ENCODE measurements around the gene TMEM106B. TPM values are rescaled to one million over a fixed set of nuclear protein-coding genes. Genes with fewer than 3 reads are reported as not detected.

The TMEM106B gene
- total and polyA plus RNA-seq, 10 of the 15 experiments (the other 5 are each of a cell fraction or from before 2014, with no cell fraction given) = 3.7 to 21.2 (median 12.3) TPM

DNA sequence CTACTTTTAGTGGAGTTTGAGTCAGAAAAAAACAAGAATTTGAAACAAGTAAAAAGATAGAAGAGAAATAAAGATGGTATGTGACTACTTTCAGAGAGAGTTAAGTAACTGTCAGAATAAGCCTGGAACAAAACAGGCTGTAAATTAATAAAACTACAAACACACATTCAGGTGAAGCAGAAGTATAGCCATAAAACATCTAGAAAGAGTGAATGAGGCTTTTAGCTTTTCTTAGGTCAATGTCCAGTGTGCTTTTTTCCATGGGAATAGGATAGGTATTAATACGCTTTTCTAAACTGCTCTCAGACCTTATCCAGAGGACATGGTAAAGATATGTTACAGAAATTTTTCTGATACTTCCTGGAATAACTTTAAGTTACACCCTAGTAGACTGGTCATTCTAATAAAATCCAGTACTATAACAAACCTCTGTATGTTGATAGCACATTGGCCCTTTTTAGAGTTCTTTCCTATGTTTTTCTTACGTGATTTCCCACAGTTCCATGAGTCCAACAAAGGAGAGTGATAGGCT lies 23.3 kb downstream of the TMEM106B start:
- POLR2A ChIA-PET = no interaction called here
- SMC1A ChIA-PET (ENCODE audit: uncharacterized antibody, unreplicated experiment) = no interaction called here
- ATAC-seq (no peak), FAIRE-seq (peak; percentile 38), DNase-seq (ENCODE audit: low read depth, low spot score) (no peak)
- H3K4me1 ChIP-seq (ENCODE audit: control insufficient read depth, insufficient read depth, low read length) = no peaks in the 10 kb centered on the region
- H3K79me2 ChIP-seq (ENCODE audit: control insufficient read depth, insufficient read depth, low read length) = no peaks in the 10 kb centered on the region
- CTCF ChIA-PET = no interaction called here
- TF ChIP-seq ATF7 (IDR thresholded peaks at IDR 0.05; ENCODE audit: low read depth) = no peak
- TF ChIP-seq ATF2 (IDR thresholded peaks at IDR 0.05; ENCODE audit: low read length) = no peak
- H3K4me3 ChIP-seq = no peak overlapping the region
- intact Hi-C loops (cut with micrococcal nuclease; ENCODE audit: unreplicated experiment) (no loop called here), in situ Hi-C loops (cut with MboI) (no loop called here)
- H3K27me3 ChIP-seq (replicated peaks in 1 of 2; ENCODE audit: control insufficient read depth in 2 of 2, insufficient read depth in 2 of 2, low read length in 1 of 2) = no peaks in the 10 kb centered on the region
- no peak overlapping the region for H3K9ac ChIP-seq (ENCODE audit: control insufficient read depth, insufficient read depth, low read length)
- no peak overlapping the region for H3K4me2 ChIP-seq (ENCODE audit: control insufficient read depth, insufficient read depth)
- 90% methylated on average over 2 of the region's 2 CpGs for WGBS (ENCODE audit: insufficient coverage, insufficient replicate concordance, low lambda C conversion rate, missing lambda C conversion rate)
- no peaks in the 10 kb centered on the region for H4K20me1 ChIP-seq (ENCODE audit: control insufficient read depth, insufficient read depth)
- no peak overlapping the region for H2AFZ ChIP-seq (ENCODE audit: control insufficient read depth, low read depth, low read length)
- no TSS peak for BruUV-seq (replicated peaks)
- H3K27ac ChIP-seq (ENCODE audit: control insufficient read depth, insufficient read depth) = no peak overlapping the region
- H3K36me3 ChIP-seq (ENCODE audit: control insufficient read depth in 2 of 2, insufficient read depth in 2 of 2, low read length in 1 of 2) = no peaks in the 10 kb centered on the region
- RAD21 ChIA-PET (ENCODE audit: unreplicated experiment) = no interaction called here
- no peaks in the 10 kb centered on the region for H3K9me3 ChIP-seq (replicated peaks; ENCODE audit: control insufficient read depth, insufficient read depth, low read length)

GRCh38 chr7:12235970-12236369 lies 24.9 kb downstream of the TMEM106B start:
- 100% methylated on average over 1 of the region's 1 CpG for WGBS (ENCODE audit: insufficient coverage, insufficient replicate concordance, low lambda C conversion rate, missing lambda C conversion rate)
- Histone ChIP-seq H3K4me3 (no peak overlapping the region), H3K36me3 (ENCODE audit: control insufficient read depth in 2 of 2, insufficient read depth in 2 of 2, low read length in 1 of 2) (no peaks in the 10 kb centered on the region), H3K27ac (ENCODE audit: control insufficient read depth, insufficient read depth) (no peak overlapping the region), H2AFZ (ENCODE audit: control insufficient read depth, low read depth, low read length) (no peak overlapping the region), H3K4me2 (ENCODE audit: control insufficient read depth, insufficient read depth) (no peak overlapping the region), H3K27me3 (replicated peaks in 1 of 2; ENCODE audit: control insufficient read depth in 2 of 2, insufficient read depth in 2 of 2, low read length in 1 of 2) (no peaks in the 10 kb centered on the region), H3K79me2 (ENCODE audit: control insufficient read depth, insufficient read depth, low read length) (no peaks in the 10 kb centered on the region), H4K20me1 (ENCODE audit: control insufficient read depth, insufficient read depth) (no peaks in the 10 kb centered on the region), H3K4me1 (ENCODE audit: control insufficient read depth, insufficient read depth, low read length) (no peaks in the 10 kb centered on the region), H3K9me3 (replicated peaks; ENCODE audit: control insufficient read depth, insufficient read depth, low read length) (no peaks in the 10 kb centered on the region), H3K9ac (ENCODE audit: control insufficient read depth, insufficient read depth, low read length) (no peak overlapping the region)
- TF ChIP-seq CBX3 (IDR thresholded peaks at IDR 0.05; ENCODE audit: borderline replicate concordance, low read depth) (no peak), STAT3 (IDR thresholded peaks at IDR 0.05; ENCODE audit: low read depth, low read length) (no peak), ATF2 (IDR thresholded peaks at IDR 0.05; ENCODE audit: low read length) (no peak), TBL1XR1 (IDR thresholded peaks at IDR 0.05; ENCODE audit: low read depth, low read length) (no peak), GATAD2B (conservative IDR thresholded peaks at IDR 0.05; ENCODE audit: low read depth) (no peak), PBX3 (IDR thresholded peaks at IDR 0.05; ENCODE audit: insufficient replicate concordance, low read depth, low read length) (no peak), SMAD1 (IDR thresholded peaks at IDR 0.05; ENCODE audit: low read depth, partially characterized antibody) (no peak), ESRRA (IDR thresholded peaks at IDR 0.05; ENCODE audit: low read length) (no peak), MTA3 (IDR thresholded peaks at IDR 0.05; ENCODE audit: borderline replicate concordance, low read length) (no peak)
- TF ChIP-seq, protein P1, sequence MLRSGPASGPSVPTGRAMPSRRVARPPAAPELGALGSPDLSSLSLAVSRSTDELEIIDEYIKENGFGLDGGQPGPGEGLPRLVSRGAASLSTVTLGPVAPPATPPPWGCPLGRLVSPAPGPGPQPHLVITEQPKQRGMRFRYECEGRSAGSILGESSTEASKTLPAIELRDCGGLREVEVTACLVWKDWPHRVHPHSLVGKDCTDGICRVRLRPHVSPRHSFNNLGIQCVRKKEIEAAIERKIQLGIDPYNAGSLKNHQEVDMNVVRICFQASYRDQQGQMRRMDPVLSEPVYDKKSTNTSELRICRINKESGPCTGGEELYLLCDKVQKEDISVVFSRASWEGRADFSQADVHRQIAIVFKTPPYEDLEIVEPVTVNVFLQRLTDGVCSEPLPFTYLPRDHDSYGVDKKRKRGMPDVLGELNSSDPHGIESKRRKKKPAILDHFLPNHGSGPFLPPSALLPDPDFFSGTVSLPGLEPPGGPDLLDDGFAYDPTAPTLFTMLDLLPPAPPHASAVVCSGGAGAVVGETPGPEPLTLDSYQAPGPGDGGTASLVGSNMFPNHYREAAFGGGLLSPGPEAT (IDR thresholded peaks at IDR 0.05; ENCODE audit: low read depth) = no peak
- no peak for FAIRE-seq
- no TSS peak for BruUV-seq (replicated peaks)
- DNase-seq (ENCODE audit: low read depth, low spot score) = no peak
- ChIA-PET SMC1A (ENCODE audit: uncharacterized antibody, unreplicated experiment) (no interaction called here), CTCF (no interaction called here), POLR2A (no interaction called here), RAD21 (ENCODE audit: unreplicated experiment) (no interaction called here)
- no peak for ATAC-seq
- intact Hi-C loops (cut with micrococcal nuclease; ENCODE audit: unreplicated experiment) = no loop called here
- in situ Hi-C loops (cut with MboI) = no loop called here
